Brain microvascular endothelial cell (primary cell): Measurements from ENCODE around the gene LRRC8D.

Source experiments
- DNase-seq: peaks from one replicate; pipeline ENCODE4 v3.0.0-alpha.2; 2020
- H3K27ac ChIP-seq: fragments of 250-450 bp; sonication (Bioruptor Pico); 2 replicates; pipeline ENCODE4 v1.5.1; 2020; ENCODE audit warnings: mild to moderate bottlenecking, moderate library complexity
- H3K27me3 ChIP-seq: fragments of 250-450 bp; sonication (Bioruptor Pico); replicated peaks from 2 replicates; pipeline ENCODE4 v1.5.1; 2020; ENCODE audit warnings: mild to moderate bottlenecking
- H3K36me3 ChIP-seq: fragments of 250-450 bp; sonication (Bioruptor Pico); replicated peaks from 2 replicates; pipeline ENCODE4 v1.5.1; 2020; ENCODE audit warnings: mild to moderate bottlenecking
- H3K4me3 ChIP-seq: 2 replicates; pipeline ENCODE4 v1.5.1; 2011; ENCODE audit warnings: low read depth, mild to moderate bottlenecking, control low read depth, low read length, moderate library complexity
- CTCF ChIP-seq: IDR thresholded peaks from 2 replicates; pipeline ENCODE4 v1.5.1; 2011; ENCODE audit warnings: low read depth, mild to moderate bottlenecking, moderate library complexity, low read length, control low read depth, inconsistent platforms; ENCODE audit errors: missing control alignments
- in situ Hi-C: cut with HindIII; loops from 2 replicates; pipeline ENCODE4 v1.10.0; 2017; ENCODE audit warnings: low sequenced_read_pairs, low pct_ligation_motif_present

Gene LRRC8D

DNA sequence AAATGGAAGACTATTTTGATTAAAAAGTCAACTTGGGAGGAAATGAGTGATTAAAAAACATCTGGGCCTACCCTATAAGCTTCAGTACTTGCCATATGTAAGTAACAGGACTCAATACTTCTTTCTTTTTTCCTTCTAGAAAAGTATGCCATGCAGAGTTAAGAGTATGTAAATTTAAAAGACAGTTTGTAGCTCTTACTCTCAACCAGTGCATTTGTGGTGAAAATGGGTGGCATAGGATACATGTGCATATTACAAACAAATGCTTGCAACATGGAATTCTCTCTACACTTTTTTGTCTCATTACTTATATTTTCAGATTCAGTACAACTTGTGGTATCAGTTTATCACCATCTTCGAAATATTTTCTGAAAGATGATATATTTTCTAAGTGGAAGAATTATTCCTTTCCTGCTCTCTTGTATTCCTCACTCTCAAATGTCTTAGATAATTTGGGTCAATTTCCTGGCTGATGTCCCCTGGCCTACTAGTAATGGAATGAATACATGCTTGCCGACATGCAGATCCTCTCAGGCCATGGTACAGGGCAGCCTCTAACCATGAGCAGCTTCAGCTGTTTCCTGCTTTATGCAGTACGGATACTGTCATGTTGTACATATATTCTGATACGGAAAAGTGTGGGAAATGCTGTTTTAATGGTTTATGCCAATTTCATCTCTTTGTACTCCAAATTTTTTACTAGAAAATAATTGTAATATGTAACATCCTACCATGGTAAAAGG is 92.7 kb downstream of the LRRC8D start:
- Histone ChIP-seq H3K27ac (no peak overlapping the region), H3K27me3 (no peaks in the 10 kb centered on the region), H3K4me3 (no peak overlapping the region), H3K36me3 (no peaks in the 10 kb centered on the region)
- no peak for TF ChIP-seq CTCF
- in situ Hi-C loops: no loop called here
- no peak for DNase-seq

GRCh38 chr1:89917353-89917752 is 96.5 kb downstream of the LRRC8D start:
- in situ Hi-C loops: no loop called here
- no peak for TF ChIP-seq CTCF
- no peak for DNase-seq
- Histone ChIP-seq H3K4me3 (no peak overlapping the region), H3K36me3 (no peaks in the 10 kb centered on the region), H3K27me3 (no peaks in the 10 kb centered on the region), H3K27ac (no peak overlapping the region)

DNA sequence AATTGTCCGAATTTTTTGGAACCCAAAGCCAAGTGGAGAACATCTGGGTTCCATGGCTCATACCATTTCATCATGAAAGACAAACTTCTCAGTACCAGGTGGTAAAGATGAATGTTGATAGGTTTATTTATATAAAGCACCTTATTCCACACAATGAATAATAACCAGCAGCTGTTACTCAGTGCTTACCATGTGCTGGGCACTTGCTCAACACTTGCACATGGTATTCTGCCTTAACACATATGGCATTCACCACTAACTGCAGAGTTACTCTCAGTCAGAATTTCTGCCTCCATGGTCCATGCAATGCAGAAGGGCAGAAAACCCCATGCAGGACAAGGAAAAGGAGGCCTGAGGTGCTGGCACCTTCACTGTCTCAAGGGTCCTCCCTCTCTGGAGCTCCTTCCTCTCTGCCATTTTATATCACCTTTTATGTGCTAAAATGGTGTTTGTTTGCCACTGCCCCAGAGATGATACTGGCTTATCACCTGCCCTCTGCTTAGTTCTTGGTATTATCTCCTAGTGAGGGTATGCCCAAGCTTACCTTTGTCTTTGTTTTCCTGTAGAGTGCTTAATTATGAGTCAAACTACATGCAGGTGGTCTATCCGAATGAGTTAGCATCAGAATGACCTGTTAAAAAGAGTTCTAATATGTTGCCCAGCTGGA is 97.4 kb downstream of the LRRC8D start:
- in situ Hi-C loops: no loop called here
- no peak for DNase-seq
- no peak for TF ChIP-seq CTCF
- H3K27ac ChIP-seq: no peak overlapping the region
- no peaks in the 10 kb centered on the region for H3K36me3 ChIP-seq
- H3K4me3 ChIP-seq: no peak overlapping the region
- no peaks in the 10 kb centered on the region for H3K27me3 ChIP-seq

- DNase-seq: no peak
- Histone ChIP-seq H3K27ac (no peak overlapping the region), H3K27me3 (no peaks in the 10 kb centered on the region), H3K4me3 (no peak overlapping the region), H3K36me3 (peaks cover 2% of the 10 kb centered on the region)
- in situ Hi-C loops: no loop called here
- TF ChIP-seq CTCF: no peak
These were observed 97.9 kb downstream of the LRRC8D start for GRCh38 chr1:89918794-89919155.

DNA sequence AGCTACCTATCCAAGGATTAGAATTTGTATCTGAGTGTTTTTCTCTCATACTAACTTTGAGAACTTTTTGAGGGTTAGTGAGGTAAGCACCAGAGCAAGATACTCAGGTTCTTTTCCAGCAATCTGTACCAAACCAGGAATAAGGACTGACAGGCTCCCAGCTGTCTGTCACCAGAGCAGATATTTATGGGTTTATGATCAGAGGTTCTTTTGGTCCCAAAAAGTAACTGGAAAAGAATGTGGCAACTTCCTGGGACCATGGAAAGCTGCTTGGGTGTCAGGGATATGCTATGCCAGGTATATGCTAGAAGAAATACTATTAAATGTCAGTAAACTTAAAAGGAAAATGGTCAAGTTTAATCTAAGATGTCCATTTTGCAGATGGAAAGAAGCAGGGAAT is 98.3 kb downstream of the LRRC8D start:
- no peak for TF ChIP-seq CTCF
- in situ Hi-C loops: no loop called here
- H3K27ac ChIP-seq: no peak overlapping the region

More for the DNA sequence above, 98.3 kb downstream of the LRRC8D start:
- H3K4me3 ChIP-seq: no peak overlapping the region
- peaks cover 2% of the 10 kb centered on the region for H3K36me3 ChIP-seq
- DNase-seq: no peak
- H3K27me3 ChIP-seq: no peaks in the 10 kb centered on the region
